Measurements from ENCODE around the gene ROR1. TPM values are rescaled to one million over a fixed set of nuclear protein-coding genes. Genes with fewer than 3 reads are reported as not detected.

The ROR1 gene
- total RNA-seq, 2 donors from 2014 or later, result 0.09 TPM; not detected in 1

DNA sequence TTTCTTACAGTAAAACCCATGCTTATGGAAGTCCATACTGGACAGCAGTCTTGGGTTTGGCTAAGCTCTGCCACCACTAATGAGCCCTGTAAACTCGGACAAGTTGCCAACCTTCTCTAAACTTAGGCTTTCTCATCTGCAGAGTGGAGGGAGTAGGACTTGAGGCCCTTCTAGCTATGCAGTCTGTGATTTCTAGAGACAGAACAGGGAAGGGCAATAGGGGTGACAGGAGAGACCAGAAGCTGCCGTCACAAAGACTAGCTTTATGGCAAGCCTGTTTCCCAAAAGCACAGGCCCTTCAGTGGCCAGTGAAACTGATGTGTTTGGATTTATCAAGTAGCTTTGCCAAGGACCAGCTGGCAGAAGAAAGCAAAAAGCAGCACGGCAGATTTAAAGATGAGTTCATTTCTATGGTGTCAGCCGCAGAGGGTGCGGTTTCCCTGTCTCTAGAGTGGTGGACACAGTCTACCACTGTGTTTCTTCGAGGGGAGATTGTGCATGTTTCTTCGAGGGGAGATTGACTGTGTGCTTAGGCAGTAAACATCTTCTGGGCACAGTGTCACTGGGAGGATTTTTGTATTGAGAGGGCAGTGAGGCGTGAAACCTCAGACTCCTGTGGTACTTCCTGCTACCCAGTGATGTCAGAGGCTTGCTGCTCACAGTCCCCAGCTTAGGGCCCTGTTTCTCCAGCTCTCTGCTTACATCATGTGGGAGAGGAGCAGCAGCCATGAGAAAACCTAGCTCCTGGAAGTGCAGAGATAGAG lies 119.0 kb downstream of the ROR1 start:
- Mint-ChIP-seq H3K4me3 (no peak overlapping the region), H3K36me3 (ENCODE audit: low read depth) (no peaks in the 10 kb centered on the region), H3K27me3 (peaks cover 35% of the 10 kb centered on the region), H3K27ac (no peak overlapping the region), H3K9me3 (peaks cover 4% of the 10 kb centered on the region), H3K4me1 (no peaks in the 10 kb centered on the region)
- no peak for ATAC-seq (replicated peaks)

DNA sequence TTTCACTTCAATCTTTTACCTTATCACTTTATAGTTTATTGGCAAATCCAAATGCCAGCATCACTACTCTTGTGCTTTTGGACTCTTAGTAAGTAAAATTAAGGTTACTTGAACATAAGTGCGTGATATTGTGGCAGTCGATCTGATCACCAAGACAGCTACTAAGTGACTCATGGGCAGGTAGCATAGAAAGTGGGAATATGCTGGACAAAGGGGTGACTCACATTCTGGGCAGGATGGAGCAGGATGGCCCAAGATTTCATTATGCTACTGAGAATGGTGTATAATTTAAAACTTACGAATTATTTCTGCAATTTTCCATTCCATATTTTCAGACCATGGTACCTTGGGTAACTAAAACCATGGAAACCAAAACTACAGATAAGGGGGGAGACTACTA lies 120.2 kb downstream of the ROR1 start:
- no peaks in the 10 kb centered on the region for H3K4me1 Mint-ChIP-seq
- H3K27ac Mint-ChIP-seq, result no peak overlapping the region
- H3K9me3 Mint-ChIP-seq, result peaks cover 4% of the 10 kb centered on the region
- H3K36me3 Mint-ChIP-seq (ENCODE audit: low read depth), result no peaks in the 10 kb centered on the region
- H3K27me3 Mint-ChIP-seq, result peaks cover 41% of the 10 kb centered on the region
- H3K4me3 Mint-ChIP-seq, result no peak overlapping the region
- no peak for ATAC-seq (replicated peaks)

DNA sequence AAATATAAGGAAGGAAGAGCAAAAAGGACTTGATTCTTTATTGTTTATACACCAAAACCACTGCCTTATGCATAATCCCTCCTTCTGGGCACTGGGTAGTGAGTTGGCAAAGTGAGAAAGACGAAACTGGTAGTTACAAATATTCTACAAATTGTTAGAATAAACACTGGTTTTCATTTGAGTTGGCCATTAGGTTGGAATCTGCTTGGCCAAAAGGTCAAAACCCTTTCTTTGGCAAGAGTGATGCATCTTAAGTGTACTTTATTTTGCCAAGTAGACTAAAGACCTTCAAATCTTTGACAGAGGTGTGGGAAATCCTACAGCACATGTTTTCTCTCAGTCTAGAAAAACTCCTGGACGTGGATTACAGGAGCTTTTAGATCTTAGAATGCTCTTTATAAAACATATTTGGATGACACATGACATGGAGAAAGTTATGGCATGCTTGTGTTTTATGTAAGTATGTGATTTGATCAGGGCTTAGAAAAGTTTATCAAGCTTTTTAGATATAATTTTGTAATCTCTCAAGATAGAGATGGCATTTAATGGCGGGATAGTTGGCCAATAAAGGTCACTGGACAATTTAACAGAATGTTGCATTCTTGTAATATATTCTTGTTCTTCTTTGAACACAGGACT lies 120.9 kb downstream of the ROR1 start:
- no peak for ATAC-seq (replicated peaks)
- H3K36me3 Mint-ChIP-seq (ENCODE audit: low read depth), result no peaks in the 10 kb centered on the region
- H3K9me3 Mint-ChIP-seq, result peaks cover 4% of the 10 kb centered on the region

DNA sequence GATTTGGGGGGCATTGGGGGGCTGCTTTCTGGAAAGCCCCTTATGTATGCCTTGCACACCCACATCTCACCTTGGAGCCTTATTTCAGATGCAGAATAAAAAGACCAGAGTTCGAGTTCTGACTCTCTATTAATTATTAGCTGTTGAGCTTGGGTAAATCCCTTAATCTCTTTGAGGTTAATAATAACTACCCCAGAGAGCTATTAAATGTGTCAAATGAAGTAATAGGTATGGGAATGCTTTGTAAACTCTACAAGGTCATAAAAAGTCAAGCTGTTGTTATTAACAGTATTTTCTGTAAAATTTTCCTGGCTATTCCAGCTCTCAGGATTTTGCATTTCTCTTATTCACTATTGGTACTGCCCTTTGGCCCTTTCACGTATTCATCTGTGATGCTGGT lies 122.9 kb downstream of the ROR1 start:
- no peak for ATAC-seq (replicated peaks)
- Mint-ChIP-seq H3K9me3 (no peaks in the 10 kb centered on the region), H3K4me1 (no peaks in the 10 kb centered on the region), H3K4me3 (no peak overlapping the region), H3K27ac (no peak overlapping the region), H3K27me3 (peaks cover 40% of the 10 kb centered on the region), H3K36me3 (ENCODE audit: low read depth) (no peaks in the 10 kb centered on the region)

More for the DNA sequence above, 120.9 kb downstream of the ROR1 start:
- H3K27ac Mint-ChIP-seq, result no peak overlapping the region
- no peaks in the 10 kb centered on the region for H3K4me1 Mint-ChIP-seq
- H3K4me3 Mint-ChIP-seq, result no peak overlapping the region
- H3K27me3 Mint-ChIP-seq, result peaks cover 41% of the 10 kb centered on the region

DNA sequence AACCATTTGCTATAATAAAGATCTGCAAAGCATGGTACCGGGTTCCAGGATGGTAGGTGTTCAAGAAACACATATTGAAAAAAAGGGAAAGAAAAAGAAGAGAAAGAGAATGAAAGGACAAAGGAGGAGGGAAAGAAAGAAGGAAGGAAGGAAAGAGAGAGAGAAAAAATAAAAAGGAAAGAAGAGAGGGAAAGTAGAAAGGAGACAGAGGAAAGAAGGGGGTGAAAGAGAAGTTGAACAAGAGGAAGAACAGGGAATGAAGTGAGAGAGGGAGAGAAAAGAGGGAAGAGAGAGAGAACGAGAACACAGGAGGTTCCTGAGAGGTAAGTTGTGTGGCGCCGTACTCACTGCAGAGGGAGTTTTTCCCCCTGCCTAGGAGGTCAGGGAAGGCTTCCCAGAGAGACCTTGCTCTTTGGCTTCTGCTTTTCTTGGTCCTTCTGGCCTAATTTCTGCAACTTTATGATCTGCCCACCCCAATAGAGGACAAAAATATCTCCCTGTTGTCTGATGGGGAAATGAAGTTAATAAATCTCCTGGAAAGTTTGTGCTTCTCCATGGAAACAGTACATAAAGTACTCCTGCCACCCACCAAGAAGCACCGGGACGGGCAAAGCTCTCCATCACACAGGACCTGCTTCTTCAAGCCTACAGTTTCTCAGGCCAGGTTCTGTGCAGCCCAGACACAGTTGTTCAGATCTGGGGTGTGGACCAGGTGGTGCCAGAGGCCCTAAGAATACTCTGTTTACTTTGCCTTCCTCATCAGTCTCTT lies 124.8 kb downstream of the ROR1 start:
- Mint-ChIP-seq H3K9me3 (no peaks in the 10 kb centered on the region), H3K4me3 (no peak overlapping the region), H3K4me1 (no peaks in the 10 kb centered on the region), H3K27me3 (peaks cover 33% of the 10 kb centered on the region), H3K36me3 (ENCODE audit: low read depth) (no peaks in the 10 kb centered on the region), H3K27ac (no peak overlapping the region)
- no peak for ATAC-seq (replicated peaks)

DNA sequence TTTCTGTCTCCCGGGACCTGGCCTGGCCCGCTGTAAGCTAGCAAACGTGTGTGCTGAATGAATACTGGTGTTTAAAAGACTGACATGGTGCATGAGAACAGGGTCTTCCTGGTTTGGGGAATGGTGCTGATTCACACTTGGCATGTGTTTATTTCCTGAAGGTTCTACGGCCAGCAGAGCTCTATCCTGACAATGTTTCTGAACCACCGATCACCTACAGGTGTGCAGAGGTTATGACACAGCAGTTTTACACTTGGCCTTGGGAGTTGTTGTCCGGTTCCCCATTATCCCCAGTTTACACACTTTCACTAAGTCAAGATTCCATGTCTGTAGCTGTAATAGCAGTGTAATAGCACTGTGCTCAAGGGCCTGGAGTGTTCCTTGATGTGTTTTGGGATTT lies 127.3 kb downstream of the ROR1 start:
- Mint-ChIP-seq H3K36me3 (ENCODE audit: low read depth) (no peaks in the 10 kb centered on the region), H3K27me3 (peaks cover 24% of the 10 kb centered on the region), H3K4me1 (no peaks in the 10 kb centered on the region), H3K4me3 (no peak overlapping the region), H3K27ac (no peak overlapping the region), H3K9me3 (no peaks in the 10 kb centered on the region)
- no peak for ATAC-seq (replicated peaks)

DNA sequence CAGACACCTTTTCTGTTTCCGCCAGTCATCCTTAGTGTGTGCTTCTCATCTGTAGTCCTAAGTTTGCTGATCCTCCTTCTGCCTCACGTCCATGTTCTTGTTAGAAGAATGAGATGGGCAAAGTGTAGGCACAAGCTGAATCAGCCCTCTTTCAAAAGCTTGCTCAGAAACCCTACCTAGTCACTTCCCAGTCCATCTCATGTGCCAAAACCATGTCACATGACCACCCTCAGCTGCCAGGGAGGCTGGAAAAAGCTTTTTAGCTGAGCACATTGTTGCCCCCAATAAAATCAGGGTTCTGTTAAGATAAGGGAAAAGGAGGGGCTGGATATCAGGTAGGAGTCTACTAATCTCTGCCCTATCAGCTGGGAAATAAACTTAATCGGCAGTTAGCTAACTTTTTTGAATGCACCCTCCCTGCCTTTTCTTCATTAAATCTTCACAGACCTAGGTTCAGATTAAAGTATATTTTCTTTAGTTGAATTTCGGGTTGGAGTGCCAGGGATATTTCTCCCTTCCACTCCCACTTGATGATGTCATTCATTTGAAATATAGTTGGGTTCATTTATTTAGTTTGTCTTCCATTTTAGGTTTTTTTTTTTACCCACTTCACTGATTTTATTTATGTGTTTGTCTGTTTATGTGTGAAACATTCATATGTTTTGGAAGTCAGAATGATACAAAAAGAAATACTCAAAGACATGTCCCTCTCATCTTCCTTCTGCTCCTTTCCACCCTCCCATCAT lies 129.2 kb downstream of the ROR1 start:
- no peak for ATAC-seq (replicated peaks)
- Mint-ChIP-seq H3K27ac (no peak overlapping the region), H3K4me3 (no peak overlapping the region), H3K36me3 (ENCODE audit: low read depth) (no peaks in the 10 kb centered on the region), H3K27me3 (peaks cover 16% of the 10 kb centered on the region), H3K4me1 (no peaks in the 10 kb centered on the region), H3K9me3 (no peaks in the 10 kb centered on the region)

DNA sequence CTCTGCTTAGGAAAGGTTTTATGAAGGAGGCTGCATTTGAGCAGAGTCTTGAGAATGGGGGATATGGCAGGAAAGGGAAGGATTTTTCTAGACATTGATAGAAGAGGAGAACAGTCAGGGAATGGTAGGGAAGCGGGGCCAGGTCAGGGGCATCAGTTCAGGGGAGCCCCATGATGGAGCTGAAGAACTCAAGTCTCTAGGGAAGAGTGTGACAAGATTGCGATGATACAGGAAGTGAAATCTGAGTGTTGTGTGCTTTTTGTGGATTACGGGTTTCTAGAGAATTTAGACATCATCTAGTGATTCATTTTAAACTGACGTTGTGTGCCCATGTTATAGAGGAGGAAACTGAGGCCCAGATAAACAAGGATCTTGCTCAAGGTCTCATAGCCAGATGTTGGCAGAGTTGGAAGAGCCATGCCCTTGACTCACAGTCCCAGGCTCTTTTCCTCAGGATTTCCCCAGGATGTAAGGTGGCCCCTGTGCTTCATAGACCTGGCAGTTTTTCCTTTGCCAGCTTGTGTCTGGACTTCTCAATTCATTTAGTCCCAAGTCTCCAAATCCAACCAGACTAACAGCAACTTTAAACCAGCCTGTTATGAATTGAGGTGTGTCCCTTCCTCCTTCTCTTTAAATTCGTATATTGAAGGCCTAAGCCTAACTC lies 130.3 kb downstream of the ROR1 start:
- Mint-ChIP-seq H3K4me3 (no peak overlapping the region), H3K9me3 (no peaks in the 10 kb centered on the region), H3K36me3 (ENCODE audit: low read depth) (no peaks in the 10 kb centered on the region), H3K4me1 (no peaks in the 10 kb centered on the region), H3K27ac (no peak overlapping the region), H3K27me3 (peaks cover 10% of the 10 kb centered on the region)
- no peak for ATAC-seq (replicated peaks)

DNA sequence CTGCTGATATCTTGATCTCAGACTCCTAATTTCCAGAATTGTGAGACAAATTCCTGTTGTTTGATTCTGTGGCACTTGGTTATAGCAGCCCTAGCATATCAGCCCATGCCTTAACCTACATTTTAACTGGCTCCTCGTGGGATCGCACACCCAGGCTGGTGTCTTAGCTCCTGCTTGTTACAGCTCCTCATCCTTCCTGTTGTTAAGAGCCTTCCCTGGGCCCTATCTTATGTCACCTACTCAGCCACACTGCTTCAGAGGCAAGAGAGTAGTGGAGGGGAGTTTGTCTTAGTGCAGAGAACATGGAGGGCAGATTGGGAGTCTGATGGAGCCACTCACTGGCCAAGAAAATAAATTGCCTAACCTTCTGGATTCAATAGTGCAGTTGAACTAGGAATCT lies 131.0 kb downstream of the ROR1 start:
- no peak overlapping the region for H3K27ac Mint-ChIP-seq
- H3K36me3 Mint-ChIP-seq (ENCODE audit: low read depth), result no peaks in the 10 kb centered on the region
- H3K9me3 Mint-ChIP-seq, result no peaks in the 10 kb centered on the region
- H3K4me1 Mint-ChIP-seq, result no peaks in the 10 kb centered on the region
- H3K4me3 Mint-ChIP-seq, result no peak overlapping the region
- peaks cover 10% of the 10 kb centered on the region for H3K27me3 Mint-ChIP-seq
- ATAC-seq (replicated peaks), result no peak

DNA sequence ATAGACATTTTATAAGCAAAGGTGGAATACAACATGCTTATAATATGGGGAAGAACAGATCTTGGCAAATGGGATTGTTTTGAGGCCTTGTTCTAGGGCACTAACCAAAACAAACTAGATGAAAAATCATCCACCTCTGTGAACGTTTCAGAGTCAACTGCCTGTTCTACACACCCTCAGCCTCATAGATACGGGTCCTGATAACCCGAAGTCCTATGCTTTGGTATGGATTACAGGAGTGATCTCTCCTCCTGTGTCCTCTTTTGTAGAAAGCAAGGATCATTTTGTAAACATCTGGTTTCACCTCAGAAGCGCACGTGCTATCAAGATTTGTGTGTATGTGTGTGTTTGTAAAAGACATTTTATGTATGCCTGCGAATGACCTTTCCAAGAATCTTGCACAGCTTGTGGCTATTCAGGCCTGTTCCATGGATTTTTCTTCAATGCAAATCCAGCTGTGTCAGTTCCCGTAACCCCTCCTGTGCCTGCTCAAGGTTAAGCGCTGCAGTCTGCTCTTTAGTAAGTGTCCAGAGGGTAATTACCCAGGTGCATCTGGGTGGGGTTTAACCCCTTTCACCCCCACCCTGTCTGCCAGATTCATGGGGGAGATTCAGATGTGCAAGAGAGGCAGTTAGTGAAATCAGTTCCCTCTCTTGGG lies 132.4 kb downstream of the ROR1 start:
- Mint-ChIP-seq H3K9me3 (no peaks in the 10 kb centered on the region), H3K36me3 (ENCODE audit: low read depth) (no peaks in the 10 kb centered on the region), H3K27ac (no peak overlapping the region), H3K4me3 (no peak overlapping the region), H3K27me3 (peaks cover 10% of the 10 kb centered on the region), H3K4me1 (no peaks in the 10 kb centered on the region)
- ATAC-seq (replicated peaks), result no peak

DNA sequence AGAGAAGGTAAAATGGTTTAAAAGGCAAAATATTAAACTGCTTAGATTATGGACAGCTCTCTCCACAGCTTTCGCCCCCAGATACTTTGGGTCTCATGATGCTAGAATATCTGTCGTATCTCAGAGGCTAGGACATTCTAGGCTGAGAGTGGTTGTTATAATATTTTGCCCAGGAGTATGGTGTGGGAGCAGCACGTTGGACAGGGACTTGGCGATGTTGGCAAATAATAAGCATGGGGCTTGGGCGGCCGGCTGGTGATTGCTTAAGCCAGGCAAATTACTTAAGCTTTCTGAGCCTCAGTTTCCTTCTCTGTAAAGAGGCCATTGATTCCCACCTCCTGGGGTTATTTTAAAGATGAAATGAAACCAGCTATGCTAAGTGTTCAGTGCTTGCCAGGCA lies 133.2 kb downstream of the ROR1 start:
- no peak for ATAC-seq (replicated peaks)
- Mint-ChIP-seq H3K4me1 (no peaks in the 10 kb centered on the region), H3K27ac (no peak overlapping the region), H3K27me3 (peaks cover 5% of the 10 kb centered on the region), H3K4me3 (no peak overlapping the region), H3K36me3 (ENCODE audit: low read depth) (no peaks in the 10 kb centered on the region), H3K9me3 (no peaks in the 10 kb centered on the region)

DNA sequence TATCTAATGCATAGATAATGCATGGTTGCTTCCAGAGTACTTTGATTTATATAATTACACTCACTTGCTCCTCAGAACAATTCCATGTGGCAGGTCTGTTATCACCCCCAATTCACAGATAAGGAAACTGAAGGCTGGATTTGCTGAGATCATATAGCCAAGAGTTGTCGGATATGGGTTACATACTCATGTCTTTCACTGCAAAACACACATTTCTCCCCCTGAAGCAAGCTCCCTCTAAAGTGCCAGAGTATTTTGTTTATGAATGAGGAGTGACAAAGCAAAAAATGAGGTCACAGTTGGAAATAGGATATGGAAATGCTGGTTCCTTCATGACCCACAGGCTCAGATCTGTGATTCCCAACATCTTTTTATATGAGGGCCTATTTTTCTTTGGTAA lies 134.2 kb downstream of the ROR1 start:
- H3K27me3 Mint-ChIP-seq, result peaks cover 11% of the 10 kb centered on the region
- H3K4me3 Mint-ChIP-seq, result no peak overlapping the region
- H3K4me1 Mint-ChIP-seq, result no peaks in the 10 kb centered on the region
- ATAC-seq (replicated peaks), result no peak
- H3K36me3 Mint-ChIP-seq (ENCODE audit: low read depth), result no peaks in the 10 kb centered on the region
- H3K9me3 Mint-ChIP-seq, result no peaks in the 10 kb centered on the region
- H3K27ac Mint-ChIP-seq, result no peak overlapping the region

DNA sequence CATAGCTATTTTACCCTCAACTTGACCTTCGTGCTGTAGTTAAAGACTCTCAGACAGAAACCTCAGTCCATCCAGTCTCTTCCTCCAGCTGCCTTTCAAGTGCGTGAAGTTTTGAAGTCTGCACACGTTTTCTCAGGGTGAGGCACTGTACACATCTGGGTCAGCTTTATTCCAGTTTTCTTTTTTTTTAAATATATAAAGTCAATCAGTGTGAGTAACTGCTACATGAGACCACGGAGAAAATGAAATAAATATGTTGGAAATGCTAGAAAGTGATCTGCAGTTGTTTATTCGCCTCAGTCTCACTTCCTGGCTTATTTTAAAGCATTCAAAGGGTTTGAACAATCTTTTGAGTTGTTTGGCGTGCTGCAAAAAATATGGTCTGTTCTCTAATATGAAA lies 135.7 kb downstream of the ROR1 start:
- Mint-ChIP-seq H3K27me3 (peaks cover 6% of the 10 kb centered on the region), H3K4me1 (no peaks in the 10 kb centered on the region), H3K9me3 (no peaks in the 10 kb centered on the region), H3K36me3 (ENCODE audit: low read depth) (no peaks in the 10 kb centered on the region), H3K27ac (no peak overlapping the region), H3K4me3 (no peak overlapping the region)
- no peak for ATAC-seq (replicated peaks)

DNA sequence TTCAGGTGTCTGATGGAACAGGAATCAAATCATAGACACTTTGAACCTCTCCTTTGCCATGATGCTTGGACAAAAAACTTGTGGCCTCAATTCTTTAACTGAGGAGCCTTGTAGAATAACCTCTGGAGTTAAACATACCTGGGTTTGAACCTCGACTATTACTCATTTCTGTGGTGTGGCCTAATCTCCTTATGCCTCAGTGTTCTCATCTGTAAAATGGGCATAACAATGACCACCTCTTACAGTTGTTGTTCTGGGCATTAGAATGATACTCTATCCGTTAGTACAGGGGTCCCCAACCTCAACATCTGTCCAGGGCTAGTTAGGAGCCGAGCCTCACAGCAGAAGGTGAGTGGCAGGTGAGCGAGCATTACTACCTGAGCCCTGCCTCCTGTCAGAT lies 137.2 kb downstream of the ROR1 start:
- Mint-ChIP-seq H3K36me3 (ENCODE audit: low read depth) (no peaks in the 10 kb centered on the region), H3K4me3 (no peak overlapping the region), H3K27ac (no peak overlapping the region), H3K9me3 (no peaks in the 10 kb centered on the region), H3K27me3 (peaks cover 6% of the 10 kb centered on the region), H3K4me1 (no peaks in the 10 kb centered on the region)
- no peak for ATAC-seq (replicated peaks)
